Activated T-cell treated with anti-CD3 and anti-CD28 coated beads for 24 hours (primary cell): ENCODE results near the gene MLPH.
"Not testable (repeated sequence)": the region's sequence is repeated elsewhere in the genome, so short reads cannot be mapped to it uniquely, and the experiment has no call there.

Source experiments
- DNase-seq: peaks from one replicate; pipeline ENCODE4 v3.0.0-alpha.2; 2020; ENCODE audit warnings: low read depth

Gene MLPH

GRCh38 chr2:237585590-237586221, 98.7 kb downstream of the MLPH start:
- DNase-seq: no peak

- DNase-seq: no peak
These were observed 101.1 kb downstream of the MLPH start for GRCh38 chr2:237588044-237588696.

- DNase-seq: no peak
These were observed 103.5 kb downstream of the MLPH start, which contains the start of gene RAB17 for GRCh38 chr2:237590272-237591140. RAB17 (minus strand) TSS chr2:237590734; CDS start chr2:237586154, 4,580 bp downstream.

GRCh38 chr2:237591141-237591881, 104.3 kb downstream of the MLPH start:
- DNase-seq: no peak

GRCh38 chr2:237592425-237592980, 105.5 kb downstream of the MLPH start:
- no peak for DNase-seq

GRCh38 chr2:237593036-237593435, 106.0 kb downstream of the MLPH start:
- no peak for DNase-seq

DNA sequence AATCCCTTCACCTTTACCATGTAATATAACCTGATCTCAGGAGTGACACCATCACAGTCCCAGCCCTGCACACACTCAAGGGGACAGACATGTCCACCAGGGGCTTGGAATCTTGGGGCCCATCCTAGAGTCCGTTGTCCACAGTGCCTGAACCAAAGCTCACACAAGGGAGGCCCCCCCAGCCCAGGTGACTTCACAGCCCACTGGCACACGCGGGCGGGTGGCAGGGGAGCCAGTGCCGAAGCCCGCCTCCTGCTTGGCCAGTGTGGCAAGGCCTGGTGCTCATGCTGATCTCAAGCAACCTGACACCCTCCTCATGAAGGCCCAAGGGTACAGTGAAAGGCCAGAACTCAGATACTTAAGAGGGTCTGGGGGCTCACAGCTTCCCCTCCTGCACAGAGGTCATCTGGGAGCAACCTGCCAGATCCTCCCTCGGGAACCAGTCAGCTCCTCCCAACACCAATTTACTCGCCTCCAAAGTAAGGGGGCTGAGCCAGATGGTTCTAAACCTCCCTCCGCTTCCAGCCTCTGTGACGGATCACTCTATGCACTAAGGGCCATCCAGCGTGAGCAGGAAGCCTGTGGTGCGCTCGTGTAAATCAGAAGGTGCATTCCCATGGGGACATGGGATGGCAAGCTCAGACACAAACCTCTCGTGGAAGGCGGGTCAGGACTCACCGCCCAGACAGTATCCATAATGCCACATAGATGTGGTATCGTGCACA, 106.7 kb downstream of the MLPH start:
- no peak for DNase-seq

- DNase-seq: no peak
These were observed 107.4 kb downstream of the MLPH start for GRCh38 chr2:237594514-237594871.

DNA sequence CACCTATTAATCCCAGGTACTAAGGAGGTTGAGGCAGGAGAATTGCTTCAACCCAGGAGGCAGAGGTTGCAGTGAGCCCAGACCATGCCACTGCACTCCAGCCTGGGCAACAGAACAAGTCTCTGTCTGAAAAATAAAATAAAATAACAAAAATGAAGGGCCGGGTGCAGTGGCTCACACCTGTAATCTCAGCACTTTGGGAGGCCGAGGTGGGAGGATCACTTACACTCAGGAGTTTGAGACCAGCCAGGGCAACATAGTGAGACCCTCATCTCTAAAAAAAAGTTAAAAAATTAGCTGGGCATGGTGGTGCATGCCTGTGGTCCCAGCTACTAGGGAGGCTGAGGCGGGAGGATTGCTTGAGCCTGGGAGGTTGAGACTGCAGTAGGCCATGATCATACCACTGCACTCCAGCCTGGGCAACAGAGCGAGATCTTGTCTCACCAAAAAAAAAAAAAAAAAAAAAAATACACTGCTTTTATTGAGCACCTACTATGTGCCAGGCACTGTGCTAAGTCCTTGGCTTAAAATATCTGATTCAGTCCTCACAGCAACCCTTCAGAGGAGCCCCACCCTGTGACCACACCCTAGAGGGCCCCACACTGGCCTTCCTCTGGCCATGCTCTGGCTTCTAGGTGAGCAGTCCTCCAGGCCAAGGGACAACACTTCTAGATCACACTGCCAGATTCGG, 108.9 kb downstream of the MLPH start:
- DNase-seq: not testable (repeated sequence)

GRCh38 chr2:237596520-237597195, 109.6 kb downstream of the MLPH start:
- DNase-seq: no peak

GRCh38 chr2:237597196-237598145, 110.4 kb downstream of the MLPH start:
- no peak for DNase-seq

DNA sequence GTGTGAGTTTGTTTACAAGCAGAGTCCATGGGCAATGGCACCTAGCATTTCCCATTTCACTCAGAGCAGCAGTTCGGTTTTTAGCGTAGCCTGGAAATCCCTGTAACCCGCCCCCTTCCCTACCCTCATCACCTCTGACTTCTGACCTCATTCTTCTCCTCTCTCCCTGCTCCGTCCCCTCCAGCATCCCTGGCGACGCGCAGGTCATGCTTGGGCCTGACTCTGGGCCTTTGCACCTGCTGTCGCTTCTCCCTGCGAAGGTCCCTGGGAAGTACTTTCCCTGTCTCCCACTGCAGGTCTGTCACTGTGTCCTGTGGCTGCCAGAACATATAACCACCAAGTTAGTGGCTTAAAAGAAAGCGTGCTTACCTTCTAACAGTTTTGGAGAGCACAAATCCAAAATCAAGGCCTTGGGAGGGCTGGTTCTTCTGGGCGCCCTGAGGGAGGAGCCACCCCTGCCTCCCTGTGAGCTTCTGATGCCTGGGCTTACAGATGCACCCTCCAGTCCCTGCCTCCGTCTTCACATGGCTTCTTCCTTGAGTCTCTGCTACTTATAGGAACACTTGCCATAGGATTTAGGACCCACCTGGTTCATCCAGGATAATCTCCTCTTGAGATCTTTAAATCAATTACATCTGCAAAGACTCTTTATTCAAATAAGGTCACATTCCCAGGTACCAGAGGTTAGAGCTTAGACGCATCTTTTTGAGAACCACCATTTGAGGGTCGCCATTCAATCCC, 111.6 kb downstream of the MLPH start:
- no peak for DNase-seq

DNA sequence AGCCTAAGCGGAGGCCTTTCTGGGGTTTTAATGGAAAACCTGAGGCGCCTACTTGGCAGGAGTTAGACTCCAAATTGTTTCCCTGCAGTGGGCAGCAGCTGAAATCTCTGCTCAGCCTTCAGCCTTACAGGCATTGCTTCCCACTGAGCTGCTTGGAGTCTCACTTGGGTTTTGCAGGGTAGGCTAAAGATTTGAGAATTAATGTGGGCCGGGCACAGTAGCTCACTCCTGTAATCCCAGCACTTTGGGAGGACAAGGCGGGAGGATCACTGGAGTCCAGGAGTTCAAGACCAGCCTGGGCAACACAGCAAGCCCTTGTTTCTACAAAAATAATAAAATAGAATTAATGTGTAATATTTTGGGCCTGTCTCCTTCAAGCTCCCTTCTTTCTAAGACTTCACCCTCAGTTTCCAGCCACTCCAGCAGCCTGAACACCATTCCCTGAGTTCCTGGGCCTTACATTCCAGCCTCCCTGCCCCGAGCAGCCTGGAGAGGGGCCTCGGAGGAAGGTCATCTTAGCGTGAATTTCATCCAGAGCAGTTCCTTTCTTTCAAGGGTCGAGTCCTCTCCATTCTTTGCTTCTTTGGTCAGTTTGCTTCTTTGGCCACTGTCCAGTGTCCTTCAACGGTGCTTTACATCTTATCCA, 112.5 kb downstream of the MLPH start:
- no peak for DNase-seq

DNA sequence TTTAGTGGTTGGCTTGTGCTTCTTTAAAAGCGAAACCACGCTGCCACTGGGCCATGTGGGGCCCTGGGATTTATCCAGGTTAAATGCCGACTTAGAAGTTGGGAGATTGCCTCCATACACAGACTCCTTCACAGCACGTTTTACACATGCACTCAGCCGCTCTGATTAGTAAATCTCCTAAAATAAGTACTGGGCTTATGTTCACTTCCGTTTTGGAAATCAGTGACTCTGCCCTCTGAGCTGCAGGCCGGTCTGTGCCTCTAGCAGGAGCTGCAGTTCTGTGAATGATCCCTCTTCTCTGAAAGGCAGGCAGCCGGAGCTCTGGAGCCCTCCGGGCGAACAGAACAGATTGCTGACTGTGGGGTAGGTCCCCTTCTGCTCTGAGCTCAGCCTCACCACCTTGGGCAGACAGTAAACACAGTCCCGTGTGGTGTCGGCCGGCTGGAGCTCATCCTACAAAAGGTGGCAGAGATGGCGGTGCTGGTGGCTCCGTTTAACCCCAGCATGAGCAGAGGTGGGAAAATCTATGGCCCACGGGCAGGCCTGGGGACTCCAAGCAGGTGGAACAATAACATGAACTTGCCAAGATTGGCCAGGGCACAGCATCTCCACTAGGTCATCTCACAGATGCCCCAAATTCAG, 113.3 kb downstream of the MLPH start:
- DNase-seq: no peak

GRCh38 chr2:237601453-237602116, 114.5 kb downstream of the MLPH start:
- no peak for DNase-seq

DNA sequence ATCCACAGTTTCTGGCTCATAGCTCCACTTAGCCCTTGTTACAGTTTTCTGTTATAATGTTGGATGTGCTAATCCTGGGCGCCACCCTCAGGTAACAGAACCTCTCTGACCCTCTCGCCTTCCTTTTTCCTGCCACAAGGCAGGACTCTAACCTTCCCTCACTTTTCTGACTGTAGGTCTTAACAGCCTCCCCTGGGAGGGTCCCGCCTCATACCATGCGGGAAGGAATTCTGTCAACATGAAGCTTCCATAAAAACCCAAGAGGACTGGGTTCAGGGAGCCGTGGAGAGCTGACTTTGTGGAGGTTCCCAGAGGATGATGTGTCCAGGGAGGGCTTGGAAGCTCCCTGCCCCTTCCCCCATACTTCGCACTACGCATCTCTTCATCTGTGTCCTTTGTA, 115.4 kb downstream of the MLPH start:
- no peak for DNase-seq
